ENCODE results near the gene TMEM131L.
"Not testable (repeated sequence)": the region's sequence is repeated elsewhere in the genome, so short reads cannot be mapped to it uniquely, and the experiment has no call there.

The TMEM131L gene

DNA sequence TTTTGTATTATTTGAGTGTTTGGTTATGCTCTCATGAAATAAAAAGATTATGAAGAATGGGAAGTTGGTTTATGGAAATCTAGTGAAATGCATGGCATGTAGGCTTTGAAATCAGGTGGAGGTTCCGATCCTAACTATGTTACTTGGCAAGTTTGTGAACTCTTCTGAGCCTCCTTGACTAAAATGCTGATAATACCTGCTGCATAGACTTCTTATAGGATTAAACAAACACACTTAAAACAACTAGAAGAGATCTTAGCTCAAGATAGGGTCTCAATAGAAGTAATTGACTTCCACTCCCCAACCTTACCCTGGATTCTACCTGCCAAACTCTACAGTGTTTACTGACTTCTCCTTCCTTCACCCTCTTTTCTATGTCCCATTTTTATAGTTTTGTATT is 195.7 kb downstream of the TMEM131L start:
- no peak for DNase-seq

GRCh38 chr4:153663667-153664066 is 197.5 kb downstream of the TMEM131L start:
- DNase-seq = no peak

DNA sequence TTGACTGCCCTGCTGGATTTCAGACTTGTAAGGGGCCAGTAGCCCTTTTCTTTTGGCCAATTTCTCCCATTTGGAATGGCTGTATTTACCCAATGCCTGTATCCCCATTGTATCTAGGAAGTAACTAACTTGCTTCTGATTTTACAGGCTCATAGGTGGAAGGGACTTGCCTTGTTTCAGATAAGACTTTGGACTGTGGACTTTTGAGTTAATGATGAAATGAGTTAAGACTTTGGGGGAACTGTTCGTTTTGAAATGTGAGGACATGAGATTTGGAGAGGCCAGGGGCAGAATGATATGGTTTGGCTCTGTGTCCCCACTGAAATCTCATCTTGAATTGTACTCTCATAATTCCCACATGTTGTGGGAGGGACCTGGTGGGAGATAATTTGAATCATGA is 200.3 kb downstream of the TMEM131L start:
- not testable (repeated sequence) for DNase-seq

DNA sequence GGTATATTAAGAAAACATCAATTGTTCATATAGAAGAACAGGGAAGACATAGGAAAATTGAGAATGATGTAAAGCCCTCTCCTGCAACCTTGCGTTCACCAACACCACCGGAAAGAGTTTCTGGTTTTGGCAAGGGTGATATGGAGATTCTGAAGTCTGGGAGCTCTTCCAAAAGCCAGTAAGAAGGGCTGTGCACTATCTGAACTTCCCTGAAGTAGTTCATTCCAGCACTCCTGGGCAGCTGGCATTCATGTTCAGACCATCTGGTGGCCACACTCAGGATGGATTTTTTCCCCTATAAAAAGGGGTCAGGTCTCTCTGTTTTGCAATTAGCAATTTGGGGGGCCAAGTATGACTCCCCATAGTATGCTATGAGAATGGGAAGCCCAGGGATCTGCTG is 202.5 kb downstream of the TMEM131L start:
- DNase-seq = no peak

- DNase-seq = no peak
These were observed 203.7 kb downstream of the TMEM131L start for GRCh38 chr4:153669838-153670237.

GRCh38 chr4:153676486-153676885 is 210.3 kb downstream of the TMEM131L start:
- no peak for DNase-seq

DNA sequence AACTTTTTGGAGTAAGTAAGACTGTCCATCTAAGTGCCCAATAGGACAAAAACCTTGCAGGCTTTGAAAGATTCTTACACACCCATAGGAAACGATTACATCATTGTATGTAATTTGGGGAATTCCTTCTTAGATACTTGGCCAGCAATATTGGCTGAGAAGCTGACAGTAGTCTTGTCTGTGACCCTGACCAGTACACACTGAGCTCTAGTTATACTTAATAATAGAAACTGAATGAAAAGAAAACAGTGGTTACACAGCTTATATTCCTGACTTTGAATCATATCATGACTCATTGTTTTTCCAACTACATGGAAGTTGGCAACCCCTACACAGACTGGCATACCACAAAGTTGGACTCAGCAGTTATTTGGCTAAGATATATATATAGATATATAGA is 210.8 kb downstream of the TMEM131L start:
- no peak for DNase-seq

- no peak for DNase-seq
These were observed 213.3 kb downstream of the TMEM131L start for GRCh38 chr4:153679486-153679885.

GRCh38 chr4:153683763-153684181 is 217.6 kb downstream of the TMEM131L start:
- DNase-seq = no peak

GRCh38 chr4:153684182-153684970 is 218.2 kb downstream of the TMEM131L start, which contains the start of gene TLR2:
TSS of gene TLR2 (plus strand) at chr4:153684280. CDS start at chr4:153702908, 18,628 bp downstream.
- no peak for DNase-seq

- no peak for DNase-seq
These were observed 218.8 kb downstream of the TMEM131L start for GRCh38 chr4:153684971-153685371.

Measured in NCI-H1417 treated with DMSO at 0.1 percent for 48 hours (cell line).